ENCODE data around the gene CFTR. TPM values are rescaled to one million over a fixed set of nuclear protein-coding genes. Genes with fewer than 3 reads are reported as not detected.

CFTR gene
- total and polyA plus RNA-seq, 2 of the 8 experiments (the other 6 are each of a cell fraction or from before 2014, with no cell fraction given): 1.2 to 1.6 TPM

- no peak overlapping the region for H3K9ac ChIP-seq (replicated peaks in 1 of 4; ENCODE audit: extremely low read depth in 1 of 4, low read depth in 3 of 4, low read length in 3 of 4)
- no peaks in the 10 kb centered on the region for H3K4me1 ChIP-seq (replicated peaks in 1 of 4; ENCODE audit: control insufficient read depth in 3 of 4, insufficient read depth in 4 of 4, low read length in 3 of 4)
- no peak overlapping the region for H2BK5ac ChIP-seq (ENCODE audit: low read depth, low read length)
- ChIA-PET POLR2A (ENCODE audit: partially characterized antibody) (no interaction called here), CTCF (ENCODE audit: partially characterized antibody) (interaction anchor here (0.7 kb wide), 1 partner anchor 533 kb away, joined by 3 read pairs; no protein-coding TSS in a partner anchor)
- no peaks in the 10 kb centered on the region for H3K79me1 ChIP-seq (ENCODE audit: low read depth, low read length)
- H3K27me3 ChIP-seq (replicated peaks in 1 of 4; ENCODE audit: control insufficient read depth in 3 of 4, extremely low read depth in 1 of 4, insufficient read depth in 3 of 4, low read length in 3 of 4): no peaks in the 10 kb centered on the region
- H3K36me3 ChIP-seq (ENCODE audit: control insufficient read depth in 2 of 4, insufficient read depth in 4 of 4, low read length in 3 of 4): no peaks in the 10 kb centered on the region; a peak in 1 of 8 replicates
- no peak overlapping the region for H3K23ac ChIP-seq (ENCODE audit: insufficient read length)
- no peaks in the 10 kb centered on the region for H3K79me2 ChIP-seq (ENCODE audit: control insufficient read depth in 1 of 2, insufficient read depth in 2 of 2, low read length in 2 of 2)
- DNase-seq (ENCODE audit: low read depth in 1 of 2, low spot score in 2 of 2) (no peak), FAIRE-seq (no peak)
- no peak overlapping the region for H3K4ac ChIP-seq (replicated peaks; ENCODE audit: insufficient read length, low read depth, low read length)
- no peak overlapping the region for H3K18ac ChIP-seq (ENCODE audit: extremely low read depth, low read length)
- H2AK5ac ChIP-seq (ENCODE audit: low read depth, low read length): no peak overlapping the region
- no peak overlapping the region for H3K27ac ChIP-seq (ENCODE audit: low read depth, low read length)
- H4K8ac ChIP-seq (ENCODE audit: extremely low read depth, insufficient read depth, low read length): no peak overlapping the region
- H4K20me1 ChIP-seq (replicated peaks in 1 of 2; ENCODE audit: control insufficient read depth in 1 of 2, insufficient read depth in 2 of 2, low read length in 2 of 2): no peaks in the 10 kb centered on the region
- H3K14ac ChIP-seq (ENCODE audit: insufficient read length): no peak overlapping the region
- no peak overlapping the region for H2BK120ac ChIP-seq (replicated peaks; ENCODE audit: low read depth, low read length)
- H2BK15ac ChIP-seq (ENCODE audit: low read length): no peak overlapping the region
- no peak overlapping the region for H3K4me3 ChIP-seq (ENCODE audit: extremely low read depth in 1 of 4, insufficient read depth in 2 of 4, low read depth in 3 of 4, low read length in 4 of 4)
- H3K4me2 ChIP-seq (ENCODE audit: insufficient read depth in 1 of 2, low read depth in 2 of 2, low read length in 2 of 2): no peak overlapping the region
- no peaks in the 10 kb centered on the region for H3K23me2 ChIP-seq (ENCODE audit: low read depth, low read length)
- 84% methylated on average over 3 of the region's 3 CpGs; no CpG with 5 or more reads in 1 of the 2 experiments for WGBS, 2 experiments (ENCODE audit: extremely low coverage in 1 of 2, insufficient coverage in 1 of 2, insufficient read length in 1 of 2, insufficient replicate concordance in 2 of 2, low coverage in 1 of 2, low lambda C conversion rate in 2 of 2, missing lambda C conversion rate in 1 of 2)
- no peak overlapping the region for H2BK20ac ChIP-seq (ENCODE audit: low read length)
- H4K5ac ChIP-seq (ENCODE audit: insufficient read length, low read depth, low read length): no peak overlapping the region
- no peak overlapping the region for H4K91ac ChIP-seq (replicated peaks; ENCODE audit: insufficient read length, low read length)
- no peak overlapping the region for H2BK12ac ChIP-seq (ENCODE audit: low read depth, low read length)
- TF ChIP-seq SP1 (IDR thresholded peaks at IDR 0.05; ENCODE audit: low read depth, low read length): no peak
- TF ChIP-seq ASH2L (IDR thresholded peaks at IDR 0.05; ENCODE audit: low read length): no peak
- no peak for TF ChIP-seq BRCA1 (IDR thresholded peaks at IDR 0.05; ENCODE audit: low read depth, low read length)
- TF ChIP-seq TCF12 (IDR thresholded peaks at IDR 0.05; ENCODE audit: low read depth, low read length): no peak
- no peak for TF ChIP-seq SUZ12 (IDR thresholded peaks at IDR 0.05; ENCODE audit: low read length)
- no peak for TF ChIP-seq SP2 (IDR thresholded peaks at IDR 0.05; ENCODE audit: low read length)
- no peak for TF ChIP-seq TAF1 (IDR thresholded peaks at IDR 0.05; ENCODE audit: low read depth, low read length)
- TF ChIP-seq ATF3 (IDR thresholded peaks at IDR 0.05; ENCODE audit: insufficient read depth, low read depth, low read length): no peak
- TF ChIP-seq CBX5 (IDR thresholded peaks at IDR 0.05; ENCODE audit: low read depth, low read length): no peak
- TF ChIP-seq KDM5A (IDR thresholded peaks at IDR 0.05; ENCODE audit: low read length): no peak
- TF ChIP-seq SIN3A (conservative IDR thresholded peaks at IDR 0.05 in 1 of 2, IDR thresholded peaks at IDR 0.05 in 1 of 2; ENCODE audit: low read depth in 1 of 2, low read length in 2 of 2): no peak
- no peak for TF ChIP-seq TAF7 (optimal IDR thresholded peaks at IDR 0.05; ENCODE audit: borderline replicate concordance, low read depth, low read length)
- no peak for TF ChIP-seq TEAD4 (IDR thresholded peaks at IDR 0.05; ENCODE audit: low read depth, low read length)
- no peak for TF ChIP-seq ZNF274 (IDR thresholded peaks at IDR 0.05; ENCODE audit: borderline replicate concordance, extremely low read depth, low read length)
- no peak for TF ChIP-seq RBBP5 (IDR thresholded peaks at IDR 0.05; ENCODE audit: borderline replicate concordance, low read depth, low read length)
- no peak for TF ChIP-seq SIX5 (IDR thresholded peaks at IDR 0.05; ENCODE audit: low read depth, low read length)
- no peak overlapping the region for H3K56ac ChIP-seq (replicated peaks; ENCODE audit: insufficient read length, low read depth, low read length)
- no peak overlapping the region for H2AFZ ChIP-seq (ENCODE audit: low read length)
- H3K9me3 ChIP-seq (ENCODE audit: insufficient read depth in 2 of 2, low read depth in 1 of 2, low read length in 1 of 2): no peaks in the 10 kb centered on the region
These were observed 22.5 kb downstream of the CFTR start for GRCh38 chr7:117502331-117502730.
